HL-60 (cell line): ENCODE results near the gene ARHGAP21.

Experiments used
- CTCF ChIP-seq: IDR thresholded peaks from one replicate; pipeline ENCODE4 v1.5.1; 2011; ENCODE audit warnings: low read length, control low read depth, inconsistent platforms; ENCODE audit not compliant: insufficient read depth
- GABPA ChIP-seq: IDR thresholded peaks from 2 replicates; pipeline ENCODE4 v1.6.1; 2012; ENCODE audit warnings: low read depth
- POLR2AphosphoS5 ChIP-seq: IDR thresholded peaks from 2 replicates; pipeline ENCODE4 v1.6.1; 2012; ENCODE audit warnings: low read depth
- REST ChIP-seq: IDR thresholded peaks from 2 replicates; pipeline ENCODE4 v1.6.1; 2012; ENCODE audit warnings: low read depth; ENCODE audit not compliant: insufficient replicate concordance
- SPI1 ChIP-seq: IDR thresholded peaks from 2 replicates; pipeline ENCODE4 v1.6.1; 2012; ENCODE audit warnings: low read depth, mild to moderate bottlenecking, borderline replicate concordance

- no peak for TF ChIP-seq CTCF
- TF ChIP-seq POLR2AphosphoS5 = no peak
- TF ChIP-seq REST = no peak
- no peak for TF ChIP-seq GABPA
- no peak for TF ChIP-seq SPI1
These were observed 7.1 kb upstream of the ARHGAP21 start for GRCh38 chr10:24730811-24731210.
